H54 (cell line): ENCODE data around the gene PACS2.

Experiments
- DNase-seq: peaks from one replicate; pipeline ENCODE4 v3.0.0; 2011; ENCODE audit warnings: low spot score, mixed read lengths; ENCODE audit not compliant: insufficient read length
- FAIRE-seq: peaks from 3 replicates; lab custom pipeline; 2011; peaks lifted over from hg19 to GRCh38; lab: Jason Lieb, UNC
- POLR2A ChIP-seq: IDR thresholded peaks from 2 replicates; pipeline ENCODE4 v1.6.1; 2011; ENCODE audit warnings: low read depth, mild to moderate bottlenecking, low read length

The PACS2 gene

DNA sequence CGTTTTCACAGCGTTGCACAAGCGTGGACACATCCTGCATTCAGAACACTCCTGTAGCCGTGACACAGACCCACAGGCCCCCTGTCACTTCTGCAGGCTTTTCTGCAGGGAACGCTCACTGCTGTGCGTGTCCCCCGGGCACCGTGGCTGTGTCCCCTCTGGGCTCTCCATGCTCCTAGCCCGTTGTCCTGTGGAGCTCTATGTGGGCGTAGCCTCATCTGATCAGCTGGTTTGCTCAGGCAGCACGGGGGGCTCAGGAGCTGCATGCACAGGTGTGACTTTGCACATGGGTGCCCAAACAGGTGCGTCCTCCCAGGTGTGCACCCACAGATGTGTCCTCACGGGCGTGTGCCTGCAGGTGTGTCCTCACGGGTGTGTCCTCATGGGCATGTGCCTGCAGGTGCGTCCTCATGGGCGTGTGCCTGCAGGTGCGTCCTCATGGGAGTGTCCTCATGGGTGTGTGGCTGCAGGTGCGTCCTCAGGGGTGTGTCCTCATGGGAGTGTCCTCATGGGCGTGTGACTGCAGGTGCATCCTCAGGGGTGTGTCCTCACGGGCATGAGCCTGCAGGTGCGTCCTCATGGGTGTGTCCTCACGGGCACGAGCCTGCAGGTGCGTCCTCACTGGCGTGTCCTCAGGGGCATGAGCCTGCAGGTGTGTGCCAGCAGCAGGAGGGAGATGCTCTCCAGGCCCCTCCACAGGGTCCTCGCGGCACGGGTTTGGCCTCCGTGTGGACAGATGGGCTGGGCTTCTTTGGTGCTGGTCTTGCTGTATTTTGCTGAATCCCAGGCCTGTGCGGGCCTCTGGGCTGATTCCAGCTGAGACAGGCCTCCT is 122.6 kb downstream of the PACS2 start:
- TF ChIP-seq POLR2A: no peak
- no peak for DNase-seq
- no peak for FAIRE-seq

DNA sequence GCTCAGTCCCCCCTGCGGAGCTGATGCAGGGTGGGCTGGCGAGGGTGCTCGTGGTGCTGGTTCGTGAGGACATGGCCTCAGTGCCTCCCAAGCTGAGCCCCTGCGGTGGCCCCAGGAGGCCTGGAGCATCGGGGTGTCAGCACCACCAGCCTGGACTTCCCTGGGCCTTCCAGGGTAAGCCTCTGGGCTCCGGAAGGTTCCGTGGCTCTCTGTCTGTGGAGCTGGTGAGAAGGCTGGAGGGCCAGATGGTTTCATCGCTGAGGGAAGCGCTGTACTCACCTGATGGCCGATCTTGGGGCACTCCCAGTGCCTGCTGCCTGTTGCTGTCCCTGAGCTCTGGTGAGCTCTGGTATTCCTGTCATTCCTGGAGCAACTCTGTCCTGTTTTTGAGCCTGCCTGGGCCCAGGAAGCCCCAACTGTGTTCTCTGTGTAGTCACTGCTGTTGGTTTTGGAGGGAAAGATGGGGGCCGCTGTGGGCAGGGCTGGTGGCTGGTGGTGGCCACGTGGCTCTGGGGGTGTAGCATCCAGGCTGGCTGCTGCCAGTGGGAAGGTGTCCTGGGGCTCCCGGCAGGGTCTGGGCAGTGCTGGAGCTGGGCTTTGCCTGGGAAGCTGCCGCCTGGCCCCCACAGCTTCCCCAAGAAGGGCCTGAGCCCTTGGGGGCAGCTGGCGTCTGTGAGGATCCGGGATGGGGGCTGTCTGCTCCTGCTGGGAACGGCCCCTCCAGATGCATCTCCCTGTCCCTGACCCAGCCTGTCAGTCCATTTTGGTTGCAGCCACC is 123.4 kb downstream of the PACS2 start:
- DNase-seq (no peak), FAIRE-seq (no peak)
- no peak for TF ChIP-seq POLR2A

DNA sequence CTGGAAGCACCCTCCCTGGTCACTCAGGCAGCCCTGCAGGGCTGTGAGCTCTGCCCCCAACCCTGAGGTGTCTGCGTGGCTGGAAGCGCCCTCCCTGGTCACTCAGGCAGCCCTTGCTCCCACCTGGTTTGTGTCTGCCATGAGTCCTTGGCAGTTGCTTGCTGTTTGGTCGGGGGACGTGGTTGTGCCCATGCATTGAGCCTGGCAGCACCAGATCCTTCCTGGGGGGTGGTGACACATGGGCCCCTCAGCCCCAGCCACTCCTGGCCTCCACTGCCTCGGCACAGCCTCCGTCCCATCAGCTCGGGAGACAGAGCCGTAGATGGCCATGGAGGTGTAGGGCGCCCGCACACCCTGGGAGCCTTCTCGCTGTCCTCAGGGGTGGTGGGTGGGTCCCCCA is 124.6 kb downstream of the PACS2 start:
- no peak for DNase-seq
- no peak for FAIRE-seq
- TF ChIP-seq POLR2A: no peak

DNA sequence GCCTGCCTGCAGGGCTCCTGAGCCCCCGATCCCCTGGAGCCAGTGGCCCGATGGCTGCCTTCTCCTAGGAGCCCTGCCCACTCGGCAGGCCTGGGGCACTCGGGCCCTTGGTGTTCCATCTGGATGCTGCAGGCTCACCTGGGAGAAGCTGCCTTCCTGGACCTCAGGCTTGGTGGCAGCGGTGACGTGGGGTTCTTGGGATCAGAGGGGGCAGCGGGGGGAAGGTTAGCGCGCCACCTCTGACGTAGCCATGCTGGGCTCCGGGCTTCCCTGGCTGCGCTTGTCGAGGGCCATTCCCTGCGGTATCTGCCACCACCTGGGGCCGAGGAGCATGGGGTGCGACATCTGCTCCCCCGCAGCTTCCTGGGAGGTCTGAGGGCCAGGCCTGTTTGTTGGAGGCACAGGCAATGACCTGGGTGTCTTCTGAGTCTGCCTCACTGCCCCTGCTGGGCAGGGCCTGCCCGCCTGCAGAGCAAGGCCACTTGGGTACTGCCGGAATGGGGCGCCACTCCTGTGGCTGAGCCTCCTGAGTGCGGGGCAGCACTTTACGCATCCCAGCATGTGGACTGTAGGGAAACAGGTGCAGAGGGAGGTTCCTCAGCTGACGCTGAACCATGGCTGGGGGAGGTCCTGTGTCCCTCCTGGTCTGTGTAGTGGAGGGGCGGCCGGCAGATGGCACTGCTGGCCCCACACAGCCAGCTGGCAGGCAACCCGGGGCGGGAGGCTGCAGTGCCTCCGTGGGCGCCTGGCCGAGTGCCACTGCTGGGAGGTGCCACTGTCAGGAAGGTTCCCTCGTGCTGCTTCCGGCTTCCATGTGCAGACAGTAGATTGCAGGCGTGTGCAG is 125.4 kb downstream of the PACS2 start:
- FAIRE-seq (no peak), DNase-seq (no peak)
- TF ChIP-seq POLR2A: no peak

DNA sequence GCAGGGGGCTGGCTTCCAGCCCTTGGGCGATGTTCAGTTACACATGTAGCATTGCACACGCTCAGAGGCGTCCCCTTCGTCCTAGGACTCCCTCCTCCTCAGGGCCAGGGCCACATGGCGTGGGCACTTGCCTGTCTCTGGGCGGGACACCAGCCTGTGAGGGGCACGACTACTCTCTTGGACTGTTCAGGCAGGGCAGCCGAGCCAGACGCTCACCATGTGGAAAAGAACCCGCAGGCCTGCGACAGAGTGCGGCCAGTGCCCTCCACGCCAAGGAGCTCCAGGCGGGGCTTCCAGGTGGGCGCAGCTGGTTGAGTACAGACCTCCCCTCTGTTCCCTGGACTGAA is 126.0 kb downstream of the PACS2 start:
- DNase-seq (no peak), FAIRE-seq (no peak)
- no peak for TF ChIP-seq POLR2A

DNA sequence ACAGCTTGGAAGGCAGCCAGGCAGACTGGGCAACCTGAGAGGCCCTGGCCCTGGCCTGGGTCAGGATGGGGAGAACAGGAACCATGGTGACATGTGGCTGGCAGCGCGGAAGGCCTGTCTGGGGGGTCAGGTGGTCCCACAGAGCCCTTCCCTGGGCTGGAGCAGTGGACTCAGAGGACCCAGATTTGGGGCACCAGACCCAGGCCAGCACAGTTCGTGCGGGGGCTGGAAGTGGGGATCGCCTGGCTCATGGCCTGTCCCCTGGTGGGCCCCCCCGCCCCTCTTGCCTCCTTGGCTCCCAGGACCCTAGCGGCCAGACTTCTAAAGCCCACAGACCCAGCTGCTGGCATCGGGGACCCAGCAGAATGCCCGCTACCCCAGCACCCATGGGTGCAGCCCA is 126.4 kb downstream of the PACS2 start:
- DNase-seq: no peak
- TF ChIP-seq POLR2A: no peak
- FAIRE-seq: no peak

DNA sequence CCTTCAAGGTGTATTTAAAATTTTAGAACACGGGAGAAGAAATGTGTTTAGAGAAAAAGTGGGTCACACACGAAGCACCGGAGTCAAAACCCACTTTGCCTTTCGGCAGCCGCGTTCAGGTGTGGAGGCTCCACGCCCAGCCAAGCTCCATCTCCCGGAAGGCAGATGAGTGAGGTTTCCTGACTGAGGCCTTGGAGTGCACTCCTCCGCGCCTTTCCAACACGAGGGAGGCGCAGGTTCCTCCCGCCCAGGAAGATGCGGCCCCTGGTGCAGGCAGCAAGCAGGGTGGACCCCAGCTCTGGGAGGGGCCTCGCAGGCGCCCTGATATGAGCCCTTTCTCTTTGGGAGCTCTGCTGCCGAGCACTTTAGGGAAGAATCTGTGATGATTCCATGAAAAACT is 127.6 kb downstream of the PACS2 start:
- FAIRE-seq: no peak
- no peak for TF ChIP-seq POLR2A
- DNase-seq: no peak

DNA sequence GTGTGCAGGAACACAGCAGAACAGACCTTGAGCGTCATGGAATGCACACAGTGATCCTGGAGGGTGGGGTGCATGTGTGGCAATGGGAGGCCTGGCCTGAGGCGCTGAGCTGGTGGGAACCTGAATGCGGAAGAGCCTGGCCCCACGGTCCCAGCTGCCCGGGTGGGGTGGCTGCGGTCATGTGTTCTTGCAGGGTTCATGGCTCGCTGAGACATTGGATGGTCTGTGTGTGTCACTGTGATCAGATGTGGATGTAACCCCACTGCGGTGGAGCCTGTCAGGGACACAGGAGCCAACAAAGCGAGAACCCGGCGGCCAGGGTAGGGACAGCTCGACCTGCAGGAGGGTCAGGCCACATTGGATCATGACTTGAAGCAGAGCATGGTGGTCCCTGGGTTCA is 128.3 kb downstream of the PACS2 start:
- no peak for DNase-seq
- no peak for FAIRE-seq
- no peak for TF ChIP-seq POLR2A

DNA sequence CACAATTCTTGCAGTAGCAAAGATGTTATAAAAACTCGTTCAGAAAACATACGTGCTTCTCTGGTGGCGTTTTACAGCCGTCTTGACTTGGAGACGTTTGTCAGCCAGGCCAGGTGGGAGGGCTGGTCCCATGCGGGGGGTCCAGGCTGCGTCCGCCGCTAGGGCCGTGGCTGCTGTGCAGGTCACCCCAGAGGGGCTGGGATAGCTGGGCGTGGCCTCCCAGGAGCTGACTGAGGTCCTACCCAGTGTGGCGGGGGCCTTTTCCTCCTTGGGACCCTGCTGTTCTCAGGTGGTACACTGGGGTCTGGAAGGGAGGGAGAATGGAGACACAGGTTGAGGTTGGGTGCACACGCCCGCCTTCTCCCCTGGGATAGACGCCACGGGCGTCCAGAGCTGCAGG is 130.3 kb downstream of the PACS2 start:
- DNase-seq (no peak), FAIRE-seq (no peak)
- TF ChIP-seq POLR2A: no peak

DNA sequence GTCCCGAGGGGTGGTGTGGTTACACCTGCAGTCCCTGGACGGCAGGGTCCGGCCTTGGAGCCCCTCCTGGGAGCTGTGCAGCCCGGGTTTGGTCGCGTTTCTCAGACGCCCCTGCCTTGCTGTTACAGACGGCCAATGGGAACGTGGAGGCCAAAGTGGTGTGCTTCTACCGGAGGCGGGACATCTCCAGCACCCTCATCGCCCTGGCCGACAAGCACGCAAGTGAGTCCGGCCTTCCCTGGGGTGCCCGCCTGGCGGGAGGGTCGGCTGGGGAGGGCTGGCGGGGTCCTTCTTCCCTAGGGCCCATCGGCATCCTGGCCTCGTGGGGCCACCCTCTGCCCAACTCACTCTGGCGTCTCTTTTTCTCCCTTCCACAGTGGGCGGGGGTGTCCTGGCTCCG is 130.7 kb downstream of the PACS2 start:
- TF ChIP-seq POLR2A: no peak
- DNase-seq (no peak), FAIRE-seq (no peak)

DNA sequence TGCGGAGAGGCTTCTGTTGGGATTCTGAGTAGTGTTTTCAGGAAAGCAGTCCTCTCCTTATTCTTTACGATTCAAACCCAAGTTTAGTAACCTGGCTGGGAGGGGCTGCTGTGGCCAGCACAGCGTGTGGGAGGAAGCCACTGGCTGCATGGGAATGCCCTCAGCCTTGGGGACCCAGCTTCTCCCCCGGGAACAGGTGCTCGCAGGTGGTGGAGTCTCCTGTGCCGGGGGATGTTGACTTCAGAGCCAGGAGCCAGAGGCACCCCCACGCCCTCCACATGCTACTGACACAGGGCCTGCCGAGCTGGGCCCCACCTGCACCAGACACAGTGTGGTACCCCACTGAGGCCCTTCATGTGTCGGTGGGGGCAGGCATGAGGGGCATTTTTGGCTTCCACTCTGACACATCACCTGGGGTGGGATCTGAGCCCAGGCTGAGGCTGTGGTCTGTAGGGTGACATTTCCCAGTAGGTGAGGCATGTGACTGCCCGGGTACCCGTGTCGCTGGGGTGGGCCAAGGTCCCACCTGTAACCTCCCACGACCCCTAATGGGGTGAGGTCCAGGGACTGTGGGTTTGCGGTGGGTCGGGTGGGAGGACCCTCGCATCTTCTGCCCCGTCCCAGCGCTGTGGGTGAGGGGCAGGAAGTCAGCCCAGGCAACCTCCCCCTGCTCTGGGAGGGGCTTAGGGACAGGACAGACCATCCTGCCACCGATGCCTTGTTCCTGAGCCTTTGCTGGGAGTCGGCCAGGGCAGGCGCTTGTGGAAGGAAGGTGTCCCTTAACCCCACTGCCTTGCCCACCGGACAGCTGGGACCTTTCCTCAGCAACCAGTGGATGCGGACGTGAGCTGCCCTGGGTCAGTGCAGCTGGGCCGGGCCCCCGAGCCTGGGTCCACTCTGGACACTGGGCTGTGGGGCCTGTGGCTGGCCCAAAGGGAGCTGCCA is 131.6 kb downstream of the PACS2 start:
- FAIRE-seq (no peak), DNase-seq (no peak)
- TF ChIP-seq POLR2A: no peak

DNA sequence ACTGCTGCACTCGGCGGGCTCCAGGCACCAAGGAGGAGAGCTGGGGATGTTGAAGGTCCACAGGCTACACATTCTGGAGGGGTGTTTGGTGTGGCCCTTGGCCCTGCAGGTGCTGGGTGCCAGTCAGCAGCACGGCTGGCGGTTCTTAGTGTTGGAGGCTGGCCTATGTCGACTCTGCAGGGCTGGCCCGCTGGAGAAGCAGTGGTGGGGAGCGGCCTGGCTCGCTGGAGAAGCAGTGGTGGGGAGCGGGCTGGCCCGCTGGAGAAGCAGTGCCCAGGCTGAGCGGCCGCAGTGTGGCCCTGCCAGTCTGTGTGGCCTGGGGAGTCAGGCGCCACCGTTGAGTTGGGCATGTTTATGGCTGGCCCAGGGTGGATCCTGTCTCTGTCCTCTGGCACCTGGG is 132.4 kb downstream of the PACS2 start:
- FAIRE-seq (no peak), DNase-seq (no peak)
- TF ChIP-seq POLR2A: no peak
